WTC11 (cell line): ENCODE results near the gene LY6G5B. TPM values are rescaled to one million over a fixed set of nuclear protein-coding genes. Genes with fewer than 3 reads are reported as not detected.

Experiments
- ATAC-seq: fragments of 200-7000 bp; cut with Tn5 transposase; 2 replicates; pipeline ENCODE4 v1.10.0; 2021; ENCODE audit warnings: mild to moderate bottlenecking, moderate library complexity
- CTCF ChIA-PET: fragments of 300-600 bp; sonication (Branson Sonifier 250); formaldehyde crosslinking; loops from one replicate; lab custom pipeline; 2021; ENCODE audit warnings: antibody characterized with exemption; lab: Charles Lee
- POLR2A ChIA-PET: fragments of 350-600 bp; sonication (Branson Sonifier 250); formaldehyde crosslinking; loops from one replicate; lab custom pipeline; 2021; ENCODE audit warnings: antibody characterized with exemption; lab: Charles Lee
- DNase-seq: peaks from one replicate; pipeline ENCODE4 v3.0.0; 2021; ENCODE audit warnings: low spot score
- H3K27ac Mint-ChIP-seq: 2 replicates; pipeline ENCODE4 v1.8.0; 2021; ENCODE audit warnings: mixed read lengths
- H3K27me3 Mint-ChIP-seq: 2 replicates; pipeline ENCODE4 v1.8.0; 2021; ENCODE audit warnings: low read depth, mild to moderate bottlenecking, moderate library complexity, mixed read lengths
- H3K36me3 Mint-ChIP-seq: 2 replicates; pipeline ENCODE4 v1.8.0; 2021; ENCODE audit warnings: mixed read lengths
- H3K4me1 Mint-ChIP-seq: 2 replicates; pipeline ENCODE4 v1.8.0; 2022; ENCODE audit warnings: mixed read lengths
- H3K4me3 Mint-ChIP-seq: 2 replicates; pipeline ENCODE4 v1.8.0; 2021; ENCODE audit warnings: mild to moderate bottlenecking, moderate library complexity, mixed read lengths
- H3K9me3 Mint-ChIP-seq: 2 replicates; pipeline ENCODE4 v1.8.0; 2021; ENCODE audit warnings: mixed read lengths
- ATF1 ChIP-seq: sonication (generic); formaldehyde crosslinking; IDR thresholded peaks from 2 replicates; pipeline ENCODE4 v1.8.1; 2023; ENCODE audit warnings: mild to moderate bottlenecking, moderate library complexity, missing genetic modification reagents
- FOXK1 ChIP-seq: sonication (generic); formaldehyde crosslinking; IDR thresholded peaks from 2 replicates; pipeline ENCODE4 v1.8.0; 2022; ENCODE audit warnings: mild to moderate bottlenecking, moderate library complexity, missing genetic modification reagents
- IRF2 ChIP-seq: sonication (generic); formaldehyde crosslinking; IDR thresholded peaks from 2 replicates; pipeline ENCODE4 v1.8.0; 2022; ENCODE audit warnings: low read depth, missing genetic modification reagents, borderline replicate concordance
- MYBL2 ChIP-seq: sonication (generic); formaldehyde crosslinking; IDR thresholded peaks from 2 replicates; pipeline ENCODE4 v1.8.1; 2023; ENCODE audit warnings: mild to moderate bottlenecking, moderate library complexity, missing genetic modification reagents
- NFATC4 ChIP-seq: fragments of 250-450 bp; sonication (Bioruptor Pico); IDR thresholded peaks from 2 replicates; pipeline ENCODE4 v1.9.0; 2021; ENCODE audit warnings: mild to moderate bottlenecking
- NFYB ChIP-seq: sonication (generic); formaldehyde crosslinking; conservative IDR thresholded peaks from 2 replicates; pipeline ENCODE4 v1.8.0; 2022; ENCODE audit warnings: low read depth, missing genetic modification reagents
- OVOL2 ChIP-seq: fragments of 250-450 bp; sonication (Bioruptor Pico); IDR thresholded peaks from 2 replicates; pipeline ENCODE4 v1.9.0; 2021; ENCODE audit warnings: mild to moderate bottlenecking, borderline replicate concordance
- RELA ChIP-seq: sonication (generic); formaldehyde crosslinking; IDR thresholded peaks from 2 replicates; pipeline ENCODE4 v1.8.1; 2022; ENCODE audit warnings: missing genetic modification reagents, mild to moderate bottlenecking, borderline replicate concordance
- SMAD4 ChIP-seq: sonication (generic); formaldehyde crosslinking; IDR thresholded peaks from 2 replicates; pipeline ENCODE4 v1.8.0; 2022; ENCODE audit warnings: mild to moderate bottlenecking, missing genetic modification reagents
- TEAD4 ChIP-seq: sonication (generic); formaldehyde crosslinking; IDR thresholded peaks from 2 replicates; pipeline ENCODE4 v1.8.0; 2022; ENCODE audit warnings: mild to moderate bottlenecking, missing genetic modification reagents
- ZNF138 ChIP-seq: sonication (generic); formaldehyde crosslinking; conservative IDR thresholded peaks from 2 replicates; pipeline ENCODE4 v1.8.1; 2022; ENCODE audit warnings: mild to moderate bottlenecking, moderate library complexity, missing genetic modification reagents
- ZNF317 ChIP-seq: sonication (generic); formaldehyde crosslinking; IDR thresholded peaks from 2 replicates; pipeline ENCODE4 v1.8.1; 2023; ENCODE audit warnings: low read depth, mild to moderate bottlenecking, moderate library complexity, missing genetic modification reagents, borderline replicate concordance
- ZNF423 ChIP-seq: fragments of 250-450 bp; sonication (Bioruptor Pico); IDR thresholded peaks from 2 replicates; pipeline ENCODE4 v2.1.2; 2022; ENCODE audit warnings: mild to moderate bottlenecking, moderate library complexity
- total RNA-seq: library from RNA; stranded (reverse); gene quantifications from 3 replicates; pipeline ENCODE4 v1.2.3, GENCODE V29; 2021
- TF ChIP-seq, protein P1 (sequence below): sonication (generic); formaldehyde crosslinking; IDR thresholded peaks from 2 replicates; pipeline ENCODE4 v1.8.1; 2023; ENCODE audit warnings: mild to moderate bottlenecking, missing genetic modification reagents, moderate library complexity
- TF ChIP-seq, protein P2 (sequence below): sonication (generic); formaldehyde crosslinking; IDR thresholded peaks from 2 replicates; pipeline ENCODE4 v1.8.0; 2023; ENCODE audit warnings: mild to moderate bottlenecking, missing genetic modification reagents
- TF ChIP-seq, protein P3 (sequence below): sonication (generic); formaldehyde crosslinking; IDR thresholded peaks from 2 replicates; pipeline ENCODE4 v1.8.1; 2023; ENCODE audit warnings: mild to moderate bottlenecking, missing genetic modification reagents, borderline replicate concordance
- TF ChIP-seq, protein P4 (sequence below): sonication (generic); formaldehyde crosslinking; IDR thresholded peaks from 2 replicates; pipeline ENCODE4 v1.8.1; 2022; ENCODE audit warnings: mild to moderate bottlenecking, moderate library complexity, missing genetic modification reagents
- TF ChIP-seq, protein P5 (sequence below): sonication (generic); formaldehyde crosslinking; IDR thresholded peaks from 2 replicates; pipeline ENCODE4 v1.8.1; 2022; ENCODE audit warnings: mild to moderate bottlenecking, missing genetic modification reagents, moderate library complexity, borderline replicate concordance
- TF ChIP-seq, protein P6 (sequence below): sonication (generic); formaldehyde crosslinking; IDR thresholded peaks from 2 replicates; pipeline ENCODE4 v1.8.1; 2023; ENCODE audit warnings: mild to moderate bottlenecking, missing genetic modification reagents
- TF ChIP-seq, protein P7 (sequence below): sonication (generic); formaldehyde crosslinking; IDR thresholded peaks from 2 replicates; pipeline ENCODE4 v1.8.0; 2023; ENCODE audit warnings: missing genetic modification reagents, mild to moderate bottlenecking, borderline replicate concordance

LY6G5B gene
- total RNA-seq, 1 experiment from 2014 or later: 15.7 TPM

DNA sequence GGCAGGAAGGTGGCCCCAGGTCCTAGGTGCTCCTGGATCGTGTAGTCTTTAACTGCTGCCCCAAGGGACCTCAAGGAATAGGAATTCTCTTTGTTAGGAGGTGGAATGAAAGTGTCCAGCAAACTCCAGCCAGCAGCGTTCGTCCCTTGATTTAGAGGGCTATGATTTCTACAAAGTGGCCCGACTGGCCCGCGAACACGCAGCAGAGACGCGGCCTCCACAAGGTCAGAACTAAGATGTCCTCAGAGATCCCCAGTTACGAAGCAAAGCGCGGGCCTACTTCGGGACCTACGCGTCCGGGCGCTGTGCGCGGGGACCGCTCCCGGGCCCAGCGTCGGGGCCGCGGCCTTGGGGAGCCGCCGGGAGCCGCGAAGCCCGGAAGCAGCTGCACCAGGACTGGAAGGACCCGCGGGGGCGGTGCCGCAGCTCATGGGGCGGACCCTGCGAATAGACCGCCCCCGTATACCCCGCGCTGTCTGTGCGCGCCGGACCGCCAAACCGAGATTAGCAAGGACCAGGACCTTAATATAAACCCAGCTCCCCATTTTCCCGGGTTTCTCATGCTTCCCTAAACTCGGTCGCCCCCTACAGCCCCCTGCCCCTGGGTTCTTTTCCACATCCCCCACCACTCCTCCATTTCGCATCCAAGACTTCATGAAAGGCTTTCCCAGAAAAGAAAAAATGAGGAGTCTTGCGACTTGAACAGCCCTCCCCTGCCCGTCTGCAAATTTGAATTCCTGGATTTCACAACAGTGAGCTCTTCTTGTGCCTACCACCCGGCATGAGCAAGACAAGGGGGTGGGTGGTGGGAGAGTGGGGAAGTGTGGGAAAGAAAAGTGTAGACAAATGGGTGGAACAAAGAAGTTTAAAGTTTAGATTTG is 9.2 kb upstream of the LY6G5B start, which contains the start of gene C6orf47:
C6orf47 (minus strand) TSS at position 398 of the 881 bp plus-strand sequence. CDS start 831 bp downstream, outside the sequence.
- DNase-seq: peak; percentile 89
- H3K4me1 Mint-ChIP-seq: peaks cover 38% of the 10 kb centered on the region
- peak within 1 kb of the TSS; percentile 91 for H3K27ac Mint-ChIP-seq
- no peaks in the 10 kb centered on the region for H3K9me3 Mint-ChIP-seq
- peak; percentile 83 for ATAC-seq
- peak within 1 kb of the TSS; percentile 89 for H3K4me3 Mint-ChIP-seq
- CTCF ChIA-PET: interaction anchor here (0.8 to 2.2 kb wide), 17 partner anchors 9 to 292 kb away, joined by 3 to 14 read pairs (median 6); partner anchors contain the start of genes ATP6V1G2, BAG6, CLIC1 and DDAH2
- H3K27me3 Mint-ChIP-seq: no peaks in the 10 kb centered on the region
- POLR2A ChIA-PET: interaction anchor here (0.7 to 1.4 kb wide), 9 partner anchors 8 to 167 kb away, joined by 3 to 11 read pairs (median 4); partner anchors contain the start of genes ABHD16A, BAG6, DDAH2 and DDX39B
- H3K36me3 Mint-ChIP-seq: peaks cover 29% of the 10 kb centered on the region
- TF ChIP-seq, protein P1, sequence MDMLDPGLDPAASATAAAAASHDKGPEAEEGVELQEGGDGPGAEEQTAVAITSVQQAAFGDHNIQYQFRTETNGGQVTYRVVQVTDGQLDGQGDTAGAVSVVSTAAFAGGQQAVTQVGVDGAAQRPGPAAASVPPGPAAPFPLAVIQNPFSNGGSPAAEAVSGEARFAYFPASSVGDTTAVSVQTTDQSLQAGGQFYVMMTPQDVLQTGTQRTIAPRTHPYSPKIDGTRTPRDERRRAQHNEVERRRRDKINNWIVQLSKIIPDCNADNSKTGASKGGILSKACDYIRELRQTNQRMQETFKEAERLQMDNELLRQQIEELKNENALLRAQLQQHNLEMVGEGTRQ (CRISPR knock-in tag): no peak
- TF ChIP-seq OVOL2 (CRISPR knock-in tag) (no peak), TEAD4 (CRISPR knock-in tag) (no peak), FOXK1 (CRISPR knock-in tag) (0 out of 2 replicates have a peak, but pooled peaks have one; percentile 15), ZNF423 (no peak), SMAD4 (no peak), ZNF138 (CRISPR knock-in tag) (no peak), NFYB (no peak), ZNF317 (CRISPR knock-in tag) (peak; percentile 42; the same call in 1 of the 2 replicates), IRF2 (CRISPR knock-in tag) (no peak), MYBL2 (CRISPR knock-in tag) (no peak), NFATC4 (peak; percentile 81), RELA (CRISPR knock-in tag) (0 out of 2 replicates have a peak, but pooled peaks have one; percentile 41), ATF1 (CRISPR knock-in tag) (no peak)
- TF ChIP-seq, protein P2, sequence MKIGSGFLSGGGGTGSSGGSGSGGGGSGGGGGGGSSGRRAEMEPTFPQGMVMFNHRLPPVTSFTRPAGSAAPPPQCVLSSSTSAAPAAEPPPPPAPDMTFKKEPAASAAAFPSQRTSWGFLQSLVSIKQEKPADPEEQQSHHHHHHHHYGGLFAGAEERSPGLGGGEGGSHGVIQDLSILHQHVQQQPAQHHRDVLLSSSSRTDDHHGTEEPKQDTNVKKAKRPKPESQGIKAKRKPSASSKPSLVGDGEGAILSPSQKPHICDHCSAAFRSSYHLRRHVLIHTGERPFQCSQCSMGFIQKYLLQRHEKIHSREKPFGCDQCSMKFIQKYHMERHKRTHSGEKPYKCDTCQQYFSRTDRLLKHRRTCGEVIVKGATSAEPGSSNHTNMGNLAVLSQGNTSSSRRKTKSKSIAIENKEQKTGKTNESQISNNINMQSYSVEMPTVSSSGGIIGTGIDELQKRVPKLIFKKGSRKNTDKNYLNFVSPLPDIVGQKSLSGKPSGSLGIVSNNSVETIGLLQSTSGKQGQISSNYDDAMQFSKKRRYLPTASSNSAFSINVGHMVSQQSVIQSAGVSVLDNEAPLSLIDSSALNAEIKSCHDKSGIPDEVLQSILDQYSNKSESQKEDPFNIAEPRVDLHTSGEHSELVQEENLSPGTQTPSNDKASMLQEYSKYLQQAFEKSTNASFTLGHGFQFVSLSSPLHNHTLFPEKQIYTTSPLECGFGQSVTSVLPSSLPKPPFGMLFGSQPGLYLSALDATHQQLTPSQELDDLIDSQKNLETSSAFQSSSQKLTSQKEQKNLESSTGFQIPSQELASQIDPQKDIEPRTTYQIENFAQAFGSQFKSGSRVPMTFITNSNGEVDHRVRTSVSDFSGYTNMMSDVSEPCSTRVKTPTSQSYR: no peak
- TF ChIP-seq, protein P3, sequence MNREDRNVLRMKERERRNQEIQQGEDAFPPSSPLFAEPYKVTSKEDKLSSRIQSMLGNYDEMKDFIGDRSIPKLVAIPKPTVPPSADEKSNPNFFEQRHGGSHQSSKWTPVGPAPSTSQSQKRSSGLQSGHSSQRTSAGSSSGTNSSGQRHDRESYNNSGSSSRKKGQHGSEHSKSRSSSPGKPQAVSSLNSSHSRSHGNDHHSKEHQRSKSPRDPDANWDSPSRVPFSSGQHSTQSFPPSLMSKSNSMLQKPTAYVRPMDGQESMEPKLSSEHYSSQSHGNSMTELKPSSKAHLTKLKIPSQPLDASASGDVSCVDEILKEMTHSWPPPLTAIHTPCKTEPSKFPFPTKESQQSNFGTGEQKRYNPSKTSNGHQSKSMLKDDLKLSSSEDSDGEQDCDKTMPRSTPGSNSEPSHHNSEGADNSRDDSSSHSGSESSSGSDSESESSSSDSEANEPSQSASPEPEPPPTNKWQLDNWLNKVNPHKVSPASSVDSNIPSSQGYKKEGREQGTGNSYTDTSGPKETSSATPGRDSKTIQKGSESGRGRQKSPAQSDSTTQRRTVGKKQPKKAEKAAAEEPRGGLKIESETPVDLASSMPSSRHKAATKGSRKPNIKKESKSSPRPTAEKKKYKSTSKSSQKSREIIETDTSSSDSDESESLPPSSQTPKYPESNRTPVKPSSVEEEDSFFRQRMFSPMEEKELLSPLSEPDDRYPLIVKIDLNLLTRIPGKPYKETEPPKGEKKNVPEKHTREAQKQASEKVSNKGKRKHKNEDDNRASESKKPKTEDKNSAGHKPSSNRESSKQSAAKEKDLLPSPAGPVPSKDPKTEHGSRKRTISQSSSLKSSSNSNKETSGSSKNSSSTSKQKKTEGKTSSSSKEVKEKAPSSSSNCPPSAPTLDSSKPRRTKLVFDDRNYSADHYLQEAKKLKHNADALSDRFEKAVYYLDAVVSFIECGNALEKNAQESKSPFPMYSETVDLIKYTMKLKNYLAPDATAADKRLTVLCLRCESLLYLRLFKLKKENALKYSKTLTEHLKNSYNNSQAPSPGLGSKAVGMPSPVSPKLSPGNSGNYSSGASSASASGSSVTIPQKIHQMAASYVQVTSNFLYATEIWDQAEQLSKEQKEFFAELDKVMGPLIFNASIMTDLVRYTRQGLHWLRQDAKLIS (CRISPR knock-in tag): no peak
- TF ChIP-seq, protein P4, sequence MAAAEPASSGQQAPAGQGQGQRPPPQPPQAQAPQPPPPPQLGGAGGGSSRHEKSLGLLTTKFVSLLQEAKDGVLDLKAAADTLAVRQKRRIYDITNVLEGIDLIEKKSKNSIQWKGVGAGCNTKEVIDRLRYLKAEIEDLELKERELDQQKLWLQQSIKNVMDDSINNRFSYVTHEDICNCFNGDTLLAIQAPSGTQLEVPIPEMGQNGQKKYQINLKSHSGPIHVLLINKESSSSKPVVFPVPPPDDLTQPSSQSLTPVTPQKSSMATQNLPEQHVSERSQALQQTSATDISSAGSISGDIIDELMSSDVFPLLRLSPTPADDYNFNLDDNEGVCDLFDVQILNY (CRISPR knock-in tag): peak; percentile 85
- TF ChIP-seq, protein P5, sequence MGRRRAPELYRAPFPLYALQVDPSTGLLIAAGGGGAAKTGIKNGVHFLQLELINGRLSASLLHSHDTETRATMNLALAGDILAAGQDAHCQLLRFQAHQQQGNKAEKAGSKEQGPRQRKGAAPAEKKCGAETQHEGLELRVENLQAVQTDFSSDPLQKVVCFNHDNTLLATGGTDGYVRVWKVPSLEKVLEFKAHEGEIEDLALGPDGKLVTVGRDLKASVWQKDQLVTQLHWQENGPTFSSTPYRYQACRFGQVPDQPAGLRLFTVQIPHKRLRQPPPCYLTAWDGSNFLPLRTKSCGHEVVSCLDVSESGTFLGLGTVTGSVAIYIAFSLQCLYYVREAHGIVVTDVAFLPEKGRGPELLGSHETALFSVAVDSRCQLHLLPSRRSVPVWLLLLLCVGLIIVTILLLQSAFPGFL (CRISPR knock-in tag): 0 out of 2 replicates have a peak, but pooled peaks have one; percentile 66
- TF ChIP-seq, protein P6, sequence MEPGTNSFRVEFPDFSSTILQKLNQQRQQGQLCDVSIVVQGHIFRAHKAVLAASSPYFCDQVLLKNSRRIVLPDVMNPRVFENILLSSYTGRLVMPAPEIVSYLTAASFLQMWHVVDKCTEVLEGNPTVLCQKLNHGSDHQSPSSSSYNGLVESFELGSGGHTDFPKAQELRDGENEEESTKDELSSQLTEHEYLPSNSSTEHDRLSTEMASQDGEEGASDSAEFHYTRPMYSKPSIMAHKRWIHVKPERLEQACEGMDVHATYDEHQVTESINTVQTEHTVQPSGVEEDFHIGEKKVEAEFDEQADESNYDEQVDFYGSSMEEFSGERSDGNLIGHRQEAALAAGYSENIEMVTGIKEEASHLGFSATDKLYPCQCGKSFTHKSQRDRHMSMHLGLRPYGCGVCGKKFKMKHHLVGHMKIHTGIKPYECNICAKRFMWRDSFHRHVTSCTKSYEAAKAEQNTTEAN: no peak
- TF ChIP-seq, protein P7, sequence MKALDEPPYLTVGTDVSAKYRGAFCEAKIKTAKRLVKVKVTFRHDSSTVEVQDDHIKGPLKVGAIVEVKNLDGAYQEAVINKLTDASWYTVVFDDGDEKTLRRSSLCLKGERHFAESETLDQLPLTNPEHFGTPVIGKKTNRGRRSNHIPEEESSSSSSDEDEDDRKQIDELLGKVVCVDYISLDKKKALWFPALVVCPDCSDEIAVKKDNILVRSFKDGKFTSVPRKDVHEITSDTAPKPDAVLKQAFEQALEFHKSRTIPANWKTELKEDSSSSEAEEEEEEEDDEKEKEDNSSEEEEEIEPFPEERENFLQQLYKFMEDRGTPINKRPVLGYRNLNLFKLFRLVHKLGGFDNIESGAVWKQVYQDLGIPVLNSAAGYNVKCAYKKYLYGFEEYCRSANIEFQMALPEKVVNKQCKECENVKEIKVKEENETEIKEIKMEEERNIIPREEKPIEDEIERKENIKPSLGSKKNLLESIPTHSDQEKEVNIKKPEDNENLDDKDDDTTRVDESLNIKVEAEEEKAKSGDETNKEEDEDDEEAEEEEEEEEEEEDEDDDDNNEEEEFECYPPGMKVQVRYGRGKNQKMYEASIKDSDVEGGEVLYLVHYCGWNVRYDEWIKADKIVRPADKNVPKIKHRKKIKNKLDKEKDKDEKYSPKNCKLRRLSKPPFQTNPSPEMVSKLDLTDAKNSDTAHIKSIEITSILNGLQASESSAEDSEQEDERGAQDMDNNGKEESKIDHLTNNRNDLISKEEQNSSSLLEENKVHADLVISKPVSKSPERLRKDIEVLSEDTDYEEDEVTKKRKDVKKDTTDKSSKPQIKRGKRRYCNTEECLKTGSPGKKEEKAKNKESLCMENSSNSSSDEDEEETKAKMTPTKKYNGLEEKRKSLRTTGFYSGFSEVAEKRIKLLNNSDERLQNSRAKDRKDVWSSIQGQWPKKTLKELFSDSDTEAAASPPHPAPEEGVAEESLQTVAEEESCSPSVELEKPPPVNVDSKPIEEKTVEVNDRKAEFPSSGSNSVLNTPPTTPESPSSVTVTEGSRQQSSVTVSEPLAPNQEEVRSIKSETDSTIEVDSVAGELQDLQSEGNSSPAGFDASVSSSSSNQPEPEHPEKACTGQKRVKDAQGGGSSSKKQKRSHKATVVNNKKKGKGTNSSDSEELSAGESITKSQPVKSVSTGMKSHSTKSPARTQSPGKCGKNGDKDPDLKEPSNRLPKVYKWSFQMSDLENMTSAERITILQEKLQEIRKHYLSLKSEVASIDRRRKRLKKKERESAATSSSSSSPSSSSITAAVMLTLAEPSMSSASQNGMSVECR (CRISPR knock-in tag): peak; percentile 87
